SU-DHL-6 (cell line): ENCODE measurements around the gene GALNT9.

Source experiments
- H2AFZ ChIP-seq: fragments of 200-600 bp; sonication (generic); 2 replicates; pipeline ENCODE4 v1.6.1; 2014; ENCODE audit warnings: low read depth, mild to moderate bottlenecking, moderate library complexity, mixed read lengths, antibody characterized with exemption, low read length; ENCODE audit not compliant: severe bottlenecking
- H3F3A ChIP-seq: fragments of 200-600 bp; shearing (Covaris generic); 2 replicates; pipeline ENCODE4 v1.6.0; 2016; ENCODE audit warnings: antibody characterized with exemption, mild to moderate bottlenecking; ENCODE audit not compliant: insufficient read depth
- H3K27ac ChIP-seq: fragments of 200-600 bp; sonication (generic); 2 replicates; pipeline ENCODE4 v1.5.1; 2016; ENCODE audit warnings: low read depth, mild to moderate bottlenecking, low read length, moderate library complexity, mixed read lengths
- H3K27me3 ChIP-seq: fragments of 200-600 bp; sonication (generic), shearing (Covaris generic); 2 replicates; pipeline ENCODE4 v1.6.0; 2014; ENCODE audit warnings: mild to moderate bottlenecking, low read length
- H3K36me3 ChIP-seq: fragments of 200-600 bp; sonication (generic); 2 replicates; pipeline ENCODE4 v1.6.1; 2014; ENCODE audit warnings: mild to moderate bottlenecking, low read length, mixed read lengths
- H3K4me2 ChIP-seq: fragments of 300-600, 200-600 bp; shearing (Covaris generic), sonication (generic); 2 replicates; pipeline ENCODE4 v1.6.0; 2014; ENCODE audit warnings: low read length, low read depth, mild to moderate bottlenecking; ENCODE audit not compliant: poor library complexity, severe bottlenecking
- H3K4me3 ChIP-seq: fragments of 200-600 bp; sonication (generic); 2 replicates; pipeline ENCODE4 v1.5.1; 2014; ENCODE audit warnings: antibody characterized with exemption, low read length, mild to moderate bottlenecking, mixed read lengths; ENCODE audit not compliant: insufficient read depth, poor library complexity, severe bottlenecking
- H3K79me2 ChIP-seq: fragments of 200-600 bp; sonication (generic); 2 replicates; pipeline ENCODE4 v1.6.1; 2014; ENCODE audit warnings: mild to moderate bottlenecking, low read length, moderate library complexity; ENCODE audit not compliant: insufficient read depth
- H3K9ac ChIP-seq: fragments of 200-600 bp; sonication (generic); 2 replicates; pipeline ENCODE4 v1.7.0; 2014; ENCODE audit warnings: mild to moderate bottlenecking, low read length
- H3K9me2 ChIP-seq: fragments of 200-600 bp; sonication (generic); replicated peaks from 2 replicates; pipeline ENCODE4 v1.6.1; 2014; ENCODE audit warnings: low read length; ENCODE audit not compliant: insufficient read depth
- H3K9me3 ChIP-seq: fragments of 200-600 bp; sonication (generic); 2 replicates; pipeline ENCODE4 v1.6.1; 2014; ENCODE audit warnings: low read length, mixed read lengths; ENCODE audit not compliant: insufficient read depth
- H4K20me1 ChIP-seq: fragments of 200-600 bp; sonication (generic); 2 replicates; pipeline ENCODE4 v1.6.1; 2014; ENCODE audit warnings: low read depth, mild to moderate bottlenecking, antibody characterized with exemption, low read length, moderate library complexity, mixed read lengths
- CTCF ChIP-seq: fragments of 200-600 bp; sonication (generic); IDR thresholded peaks from one replicate; pipeline ENCODE4 v1.5.1; 2017; ENCODE audit warnings: antibody characterized with exemption, mild to moderate bottlenecking, low read length, moderate library complexity; ENCODE audit not compliant: insufficient read depth, poor library complexity, severe bottlenecking
- EZH2phosphoT487 ChIP-seq: fragments of 200-600 bp; sonication (generic), shearing (Covaris generic); conservative IDR thresholded peaks from 2 replicates; pipeline ENCODE4 v1.6.1; 2018; ENCODE audit warnings: mild to moderate bottlenecking, antibody characterized with exemption, low read length, moderate library complexity, mixed read lengths

The GALNT9 gene

DNA sequence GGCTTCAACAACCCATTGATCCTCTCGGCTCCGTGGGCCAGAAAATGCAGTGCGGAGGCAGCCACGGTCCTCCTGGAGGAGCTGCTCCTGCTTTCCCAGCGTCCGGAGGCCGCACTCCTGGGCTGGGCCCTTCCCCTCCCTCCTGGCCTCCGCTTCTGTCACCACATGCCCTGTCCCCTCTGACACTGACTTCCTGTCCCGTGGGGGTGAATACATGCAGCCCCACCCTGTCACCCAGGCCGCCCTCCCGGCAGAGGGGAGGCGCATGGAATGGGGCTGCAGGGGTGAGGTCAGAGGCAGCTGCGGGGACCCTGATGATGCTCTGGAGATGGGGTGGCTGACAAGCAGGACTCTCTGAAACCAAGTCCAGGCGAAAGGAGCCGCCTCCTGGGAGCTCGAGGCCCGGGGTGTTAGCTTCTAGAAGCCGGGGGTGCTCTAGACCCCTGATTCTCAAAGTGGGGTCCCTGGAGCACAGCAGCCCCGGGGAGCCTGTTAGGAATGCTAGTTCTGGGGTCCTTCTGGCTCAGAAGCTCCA lies 152.9 kb downstream of the GALNT9 start:
- H3K4me3 ChIP-seq, result no peak overlapping the region
- no peak overlapping the region for H3K4me2 ChIP-seq
- no peaks in the 10 kb centered on the region for H3K9me3 ChIP-seq
- no peaks in the 10 kb centered on the region for H3K79me2 ChIP-seq
- H2AFZ ChIP-seq, result no peak overlapping the region
- no peaks in the 10 kb centered on the region for H3K36me3 ChIP-seq
- H4K20me1 ChIP-seq, result no peaks in the 10 kb centered on the region
- no peak overlapping the region for H3K27ac ChIP-seq
- no peaks in the 10 kb centered on the region for H3K9me2 ChIP-seq
- no peaks in the 10 kb centered on the region for H3K27me3 ChIP-seq
- no peaks in the 10 kb centered on the region for H3F3A ChIP-seq
- TF ChIP-seq CTCF (no peak), EZH2phosphoT487 (no peak)
- no peak overlapping the region for H3K9ac ChIP-seq

DNA sequence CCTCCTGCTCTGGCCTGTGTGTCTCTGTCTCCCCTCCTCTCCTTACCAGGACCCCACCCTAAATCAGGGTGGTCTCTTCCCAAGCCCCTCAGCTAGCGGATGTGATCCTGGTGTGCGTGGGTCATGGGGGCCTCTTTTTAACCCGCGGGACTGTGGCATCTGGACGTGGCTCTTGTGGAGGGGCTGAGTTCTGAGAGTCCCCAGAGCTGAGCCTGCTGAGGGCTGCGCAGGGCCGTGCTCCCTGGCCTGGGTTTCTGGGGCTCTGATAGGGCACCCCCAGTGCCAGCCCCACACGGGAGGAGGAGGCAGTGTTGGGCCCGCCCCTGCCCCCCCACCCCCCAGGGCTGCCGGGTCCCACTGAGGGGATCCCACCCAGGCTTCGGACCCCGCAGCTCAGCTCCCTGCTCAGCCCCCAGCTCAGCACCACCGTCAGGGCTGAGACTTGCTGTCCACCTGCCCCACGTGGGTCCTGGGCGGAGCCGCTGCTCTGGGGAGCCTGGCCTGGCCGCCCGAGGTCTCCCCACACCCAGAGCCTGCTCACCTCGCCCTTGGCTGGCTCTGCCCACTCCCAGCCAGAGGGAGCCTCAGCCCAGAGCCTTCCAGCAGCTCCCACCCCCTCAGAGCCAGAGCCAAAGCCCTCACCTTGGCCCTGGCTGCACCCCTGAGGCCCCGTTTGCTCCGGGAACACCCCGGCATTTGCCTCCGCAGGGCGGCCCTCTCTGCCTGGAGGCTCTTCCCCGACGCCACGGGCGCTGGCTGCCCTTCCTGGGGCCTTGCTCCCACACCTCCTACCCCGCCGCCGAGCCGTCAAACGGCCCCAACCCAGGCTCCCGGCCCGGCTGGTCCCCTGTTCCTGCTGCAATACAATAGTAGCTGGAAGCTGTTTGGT lies 153.6 kb downstream of the GALNT9 start:
- H4K20me1 ChIP-seq, result no peaks in the 10 kb centered on the region
- H3K9me2 ChIP-seq, result no peaks in the 10 kb centered on the region
- H3K36me3 ChIP-seq, result no peaks in the 10 kb centered on the region
- H3K9ac ChIP-seq, result no peak overlapping the region
- no peaks in the 10 kb centered on the region for H3F3A ChIP-seq
- no peak overlapping the region for H3K4me3 ChIP-seq
- H3K27me3 ChIP-seq, result no peaks in the 10 kb centered on the region
- no peaks in the 10 kb centered on the region for H3K9me3 ChIP-seq
- TF ChIP-seq CTCF (no peak), EZH2phosphoT487 (no peak)
- no peak overlapping the region for H3K27ac ChIP-seq
- no peaks in the 10 kb centered on the region for H3K79me2 ChIP-seq
- no peak overlapping the region for H3K4me2 ChIP-seq
- no peak overlapping the region for H2AFZ ChIP-seq

DNA sequence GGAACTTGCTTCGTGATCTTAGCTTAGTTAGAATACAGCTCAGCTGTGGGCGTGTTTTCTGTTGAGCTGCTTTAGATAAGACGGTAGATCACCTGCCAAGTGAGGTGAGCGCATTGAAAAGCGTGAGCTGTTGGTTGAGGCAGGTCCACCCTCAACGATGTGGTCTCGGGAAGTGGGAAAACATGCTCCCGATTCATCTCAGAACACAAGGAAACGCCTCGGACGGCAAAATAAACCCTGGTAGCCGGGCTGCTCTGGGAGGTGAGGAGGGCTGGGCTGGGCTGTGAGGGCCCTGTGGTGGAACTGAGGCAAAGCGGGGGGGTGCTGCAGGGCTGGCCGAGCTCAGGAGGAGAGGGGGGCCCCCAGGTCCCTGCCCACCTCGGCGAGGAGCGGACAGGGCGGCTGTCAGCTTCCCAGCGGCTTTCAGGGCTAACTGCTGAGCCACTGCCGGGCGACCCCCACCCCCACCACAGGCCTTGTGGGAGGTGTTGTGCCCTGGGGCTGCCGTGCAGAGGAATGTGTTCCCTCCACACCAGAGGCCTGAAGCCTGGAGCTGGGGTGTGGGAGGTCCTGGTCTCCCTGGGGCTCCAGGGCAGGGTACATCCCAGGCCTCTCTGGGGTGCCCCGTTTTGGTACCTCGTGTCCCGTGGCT lies 154.4 kb downstream of the GALNT9 start:
- no peak overlapping the region for H3K4me3 ChIP-seq
- H3K9me2 ChIP-seq, result no peaks in the 10 kb centered on the region
- no peak overlapping the region for H3K4me2 ChIP-seq
- TF ChIP-seq CTCF (no peak), EZH2phosphoT487 (no peak)
- no peak overlapping the region for H3K9ac ChIP-seq
- no peaks in the 10 kb centered on the region for H3K9me3 ChIP-seq
- no peaks in the 10 kb centered on the region for H3K79me2 ChIP-seq
- no peak overlapping the region for H2AFZ ChIP-seq
- no peaks in the 10 kb centered on the region for H3F3A ChIP-seq
- no peaks in the 10 kb centered on the region for H3K27me3 ChIP-seq
- no peaks in the 10 kb centered on the region for H3K36me3 ChIP-seq
- H4K20me1 ChIP-seq, result no peaks in the 10 kb centered on the region
- H3K27ac ChIP-seq, result no peak overlapping the region
